ENCODE results near the gene TFDP2.
A peak's percentile ranks its signal among the peaks of the same experiment; 100 is the strongest.
"Not testable (repeated sequence)": the region's sequence is repeated elsewhere in the genome, so short reads cannot be mapped to it uniquely, and the experiment has no call there.

The TFDP2 gene

GRCh38 chr3:141915766-141916165, 233.6 kb downstream of the TFDP2 start:
- no peak for TF ChIP-seq ZFX (IDR thresholded peaks at IDR 0.05; ENCODE audit: borderline replicate concordance)
- TF ChIP-seq, protein P1, sequence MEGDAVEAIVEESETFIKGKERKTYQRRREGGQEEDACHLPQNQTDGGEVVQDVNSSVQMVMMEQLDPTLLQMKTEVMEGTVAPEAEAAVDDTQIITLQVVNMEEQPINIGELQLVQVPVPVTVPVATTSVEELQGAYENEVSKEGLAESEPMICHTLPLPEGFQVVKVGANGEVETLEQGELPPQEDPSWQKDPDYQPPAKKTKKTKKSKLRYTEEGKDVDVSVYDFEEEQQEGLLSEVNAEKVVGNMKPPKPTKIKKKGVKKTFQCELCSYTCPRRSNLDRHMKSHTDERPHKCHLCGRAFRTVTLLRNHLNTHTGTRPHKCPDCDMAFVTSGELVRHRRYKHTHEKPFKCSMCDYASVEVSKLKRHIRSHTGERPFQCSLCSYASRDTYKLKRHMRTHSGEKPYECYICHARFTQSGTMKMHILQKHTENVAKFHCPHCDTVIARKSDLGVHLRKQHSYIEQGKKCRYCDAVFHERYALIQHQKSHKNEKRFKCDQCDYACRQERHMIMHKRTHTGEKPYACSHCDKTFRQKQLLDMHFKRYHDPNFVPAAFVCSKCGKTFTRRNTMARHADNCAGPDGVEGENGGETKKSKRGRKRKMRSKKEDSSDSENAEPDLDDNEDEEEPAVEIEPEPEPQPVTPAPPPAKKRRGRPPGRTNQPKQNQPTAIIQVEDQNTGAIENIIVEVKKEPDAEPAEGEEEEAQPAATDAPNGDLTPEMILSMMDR (IDR thresholded peaks at IDR 0.05): no peak
- H3K27ac ChIP-seq: no peak overlapping the region

GRCh38 chr3:141915016-141915415, 234.3 kb downstream of the TFDP2 start:
- TF ChIP-seq ZFX (IDR thresholded peaks at IDR 0.05; ENCODE audit: borderline replicate concordance): no peak
- TF ChIP-seq, protein P1 (IDR thresholded peaks at IDR 0.05): no peak
- no peak overlapping the region for H3K27ac ChIP-seq

DNA sequence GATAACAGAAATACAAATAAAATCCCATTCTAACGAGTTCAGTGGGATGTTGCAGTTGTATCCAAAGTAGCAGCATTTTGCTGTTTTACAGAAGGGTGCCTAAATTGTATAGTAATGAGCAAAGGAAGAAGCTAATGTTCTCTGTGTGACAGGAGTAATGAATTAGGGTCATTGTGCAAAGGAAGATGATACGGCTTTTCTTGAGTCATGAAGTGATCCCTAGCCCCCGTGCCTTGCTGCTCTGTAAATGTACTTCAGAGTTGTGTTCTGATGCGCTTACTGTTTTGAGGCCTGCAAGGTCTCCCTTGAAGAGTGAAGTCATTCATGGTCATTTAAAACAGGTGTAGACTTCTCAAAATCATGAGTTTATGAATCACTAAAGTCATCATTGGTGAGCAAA, 235.0 kb downstream of the TFDP2 start:
- TF ChIP-seq, protein P1 (IDR thresholded peaks at IDR 0.05): no peak
- no peak for TF ChIP-seq ZFX (IDR thresholded peaks at IDR 0.05; ENCODE audit: borderline replicate concordance)
- no peak overlapping the region for H3K27ac ChIP-seq

DNA sequence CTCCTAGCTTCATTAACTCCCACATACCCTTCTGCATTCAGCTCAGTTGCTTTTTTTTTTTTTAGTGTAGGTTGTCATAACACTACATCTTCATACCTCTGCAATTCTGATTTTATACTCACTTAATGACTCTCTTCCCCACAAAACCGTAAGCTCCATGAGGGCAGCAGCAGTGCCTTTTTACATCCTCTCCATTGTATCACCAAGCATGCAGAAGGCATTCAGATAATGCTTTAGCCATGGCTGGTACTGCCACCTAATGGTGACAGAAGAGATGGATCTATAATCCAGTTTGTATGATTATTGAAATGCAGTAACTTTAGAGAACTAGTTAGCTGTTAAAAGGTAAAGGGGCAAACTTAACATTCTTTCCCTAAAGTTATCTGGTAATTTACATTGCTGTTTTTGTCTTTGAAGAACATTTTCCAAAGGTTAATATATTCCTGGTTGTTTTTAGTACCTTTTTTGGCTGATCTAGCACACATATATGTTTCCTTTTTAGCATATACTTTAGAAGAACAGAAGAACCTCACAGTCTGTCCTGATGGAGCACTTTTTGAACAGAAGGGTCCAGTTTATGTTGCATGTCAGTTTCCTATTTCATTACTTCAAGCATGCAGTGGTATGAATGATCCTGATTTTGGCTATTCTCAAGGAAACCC, 236.1 kb downstream of the TFDP2 start:
- TF ChIP-seq, protein P1 (IDR thresholded peaks at IDR 0.05): peak; percentile 91
- TF ChIP-seq ZFX (IDR thresholded peaks at IDR 0.05; ENCODE audit: borderline replicate concordance): no peak
- H3K27ac ChIP-seq: no peak overlapping the region

GRCh38 chr3:141909986-141910385, 239.4 kb downstream of the TFDP2 start:
- H3K27ac ChIP-seq: not testable (repeated sequence)

GRCh38 chr3:141909408-141909807, 239.9 kb downstream of the TFDP2 start:
- no peak for TF ChIP-seq ZFX (IDR thresholded peaks at IDR 0.05; ENCODE audit: borderline replicate concordance)
- TF ChIP-seq, protein P1 (IDR thresholded peaks at IDR 0.05): no peak
- H3K27ac ChIP-seq: no peak overlapping the region

DNA sequence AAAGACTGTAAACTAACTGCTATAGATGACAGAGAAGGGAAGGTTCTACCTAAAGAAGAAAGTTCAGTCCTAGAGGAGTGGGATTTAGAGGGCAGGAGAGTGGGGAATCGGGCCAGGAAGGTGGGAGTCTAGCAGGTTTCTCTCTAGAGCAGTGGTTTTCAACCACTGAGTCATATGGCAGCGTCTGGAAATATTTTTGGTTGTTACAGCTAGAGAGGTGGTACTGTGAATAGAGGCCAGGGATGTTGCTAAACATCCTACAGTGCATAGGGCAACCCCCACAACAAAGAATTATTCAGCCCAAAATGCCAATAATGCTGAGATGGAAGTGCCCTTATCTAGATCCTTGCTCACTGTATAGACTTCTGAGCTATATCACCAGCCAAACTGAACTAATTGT, 244.2 kb downstream of the TFDP2 start:
- TF ChIP-seq, protein P1 (IDR thresholded peaks at IDR 0.05): no peak
- no peak for TF ChIP-seq ZFX (IDR thresholded peaks at IDR 0.05; ENCODE audit: borderline replicate concordance)
- H3K27ac ChIP-seq: no peak overlapping the region

GRCh38 chr3:141904203-141904602, 245.1 kb downstream of the TFDP2 start:
- TF ChIP-seq ZFX (IDR thresholded peaks at IDR 0.05; ENCODE audit: borderline replicate concordance): no peak
- TF ChIP-seq, protein P1 (IDR thresholded peaks at IDR 0.05): no peak
- no peak overlapping the region for H3K27ac ChIP-seq

All from 22Rv1 (cell line).